K562 (cell line): ENCODE data around the gene SKAP1. TPM values are rescaled to one million over a fixed set of nuclear protein-coding genes. Genes with fewer than 3 reads are reported as not detected.
A peak's percentile ranks its signal among the peaks of the same experiment; 100 is the strongest.

Experiments used
- CBFB ChIP-seq: sonication (generic); formaldehyde crosslinking; IDR thresholded peaks from 2 replicates; pipeline ENCODE4 v1.4.0; 2020; ENCODE audit warnings: mild to moderate bottlenecking, missing genetic modification reagents
- EGR1 ChIP-seq: fragments of 450-650 bp; conservative IDR thresholded peaks from 2 replicates; pipeline ENCODE4 v1.6.1; 2017; ENCODE audit warnings: mild to moderate bottlenecking
- FUS ChIP-seq: fragments of 200-400 bp; formaldehyde crosslinking; optimal IDR thresholded peaks from 2 replicates; pipeline ENCODE3; 2017; ENCODE audit warnings: low read depth, low read length
- NCOR1 ChIP-seq: fragments of 450-650 bp; IDR thresholded peaks from 2 replicates; pipeline ENCODE4 v1.6.1; 2016; ENCODE audit warnings: mild to moderate bottlenecking, moderate library complexity
- SPI1 ChIP-seq: IDR thresholded peaks from 2 replicates; pipeline ENCODE4 v1.6.1; 2011; ENCODE audit warnings: low read depth, low read length, control low read depth, borderline replicate concordance
- TAL1 ChIP-seq: fragments of 450-650 bp; IDR thresholded peaks from 2 replicates; pipeline ENCODE4 v1.6.1; 2016; ENCODE audit warnings: mild to moderate bottlenecking
- WHSC1 ChIP-seq: IDR thresholded peaks from one replicate; pipeline ENCODE4 v1.6.1; 2012; ENCODE audit warnings: low read length, control low read depth, inconsistent platforms
- ZFX ChIP-seq: sonication (generic); formaldehyde crosslinking; IDR thresholded peaks from 2 replicates; pipeline ENCODE4 v1.8.0; 2022; ENCODE audit warnings: mild to moderate bottlenecking, missing genetic modification reagents, moderate library complexity
- ZNF253 ChIP-seq: fragments of 250-450 bp; sonication (Bioruptor Pico); conservative IDR thresholded peaks from 2 replicates; pipeline ENCODE4 v1.6.1; 2021; ENCODE audit warnings: mild to moderate bottlenecking
- polyA plus RNA-seq, 8 experiments: library from polyadenylated mRNA; depleted of rRNA in 4 of 8; stranded (reverse) in 5 of 8; unstranded in 3 of 8; fragments of >200 nt; fragmentation: Nextera tagmentation in 2 of 8; fragmentation: Illumina TruSeq in 1 of 8; extraction: Ambion mirVana in 2 of 8; extraction: Trizol in 1 of 8; gene quantifications; 2 replicates each; pipeline versions ENCODE4 v1.2.1 to v1.2.3, GENCODE V29; 2011 to 2014; ENCODE audit warnings: inconsistent platforms in 1 of 8, missing spikeins in 1 of 8
- total RNA-seq, 7 experiments: library from RNA; depleted of rRNA in 6 of 7; stranded (reverse); fragments of >200 nt in 6 of 7; fragmentation: Illumina TruSeq in 2 of 7; extraction: Trizol in 2 of 7; gene quantifications; 2 replicates each; pipeline versions ENCODE4 v1.2.1 to v1.2.3, GENCODE V29; 2011 to 2021; ENCODE audit warnings: low replicate concordance in 1 of 7
- TF ChIP-seq, protein P1 (sequence below): fragments of 450-650 bp; formaldehyde crosslinking; IDR thresholded peaks from 2 replicates; pipeline ENCODE4 v1.4.0; 2020; ENCODE audit warnings: mild to moderate bottlenecking
- TF ChIP-seq, protein P2 (sequence below): fragments of 250-450 bp; sonication (Bioruptor Pico); IDR thresholded peaks from 2 replicates; pipeline ENCODE4 v1.5.0; 2022; ENCODE audit warnings: mild to moderate bottlenecking
- TF ChIP-seq, protein P3 (sequence below): sonication (generic); formaldehyde crosslinking; IDR thresholded peaks from 2 replicates; pipeline ENCODE4 v1.8.0; 2023; ENCODE audit warnings: mild to moderate bottlenecking, missing genetic modification reagents
- TF ChIP-seq, protein P4 (sequence below), 2 experiments: fragments of 450-650 bp; IDR thresholded peaks; 2 replicates each; pipeline ENCODE4 v1.6.1; 2016; ENCODE audit warnings: mild to moderate bottlenecking in 2 of 2, borderline replicate concordance in 1 of 2, low read depth in 1 of 2, moderate library complexity in 1 of 2

Gene SKAP1
- total and polyA plus RNA-seq, 9 of the 15 experiments (the other 6 are each of a cell fraction or from before 2014, with no cell fraction given), result 0.06 to 0.80 (median 0.10) TPM; not detected in 4

DNA sequence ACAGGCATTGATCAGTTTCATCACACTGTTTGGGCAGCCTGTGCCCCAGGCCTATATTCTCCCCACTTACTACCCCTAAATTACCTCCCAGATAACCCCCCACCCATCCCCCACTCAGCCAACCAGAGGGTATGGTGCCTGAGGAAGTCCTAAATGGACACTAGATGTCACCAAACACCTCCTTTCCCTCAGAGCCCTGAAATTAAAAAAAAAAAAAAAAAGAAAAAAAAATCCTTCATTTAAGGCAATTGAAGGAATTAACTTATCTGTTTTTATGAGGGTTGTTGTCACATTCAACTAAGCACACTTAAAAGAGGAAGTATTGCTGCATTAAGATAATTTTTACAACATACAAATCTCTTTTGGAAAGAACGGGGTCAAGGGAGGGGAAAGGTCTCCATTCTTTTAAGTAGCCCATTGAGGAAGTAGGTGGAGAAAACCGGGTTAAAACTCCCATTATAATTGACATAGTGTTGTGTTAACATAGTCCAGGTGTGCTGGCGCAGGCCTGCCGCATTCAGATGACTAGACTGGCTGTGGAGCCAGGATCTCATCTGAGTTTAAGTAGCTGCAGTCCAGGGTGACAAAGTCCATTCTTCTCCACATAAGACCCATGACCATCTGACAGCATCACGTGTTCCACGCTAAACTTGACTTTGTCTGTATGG, 276.2 kb downstream of the SKAP1 start (continued):
- TF ChIP-seq, protein P1, sequence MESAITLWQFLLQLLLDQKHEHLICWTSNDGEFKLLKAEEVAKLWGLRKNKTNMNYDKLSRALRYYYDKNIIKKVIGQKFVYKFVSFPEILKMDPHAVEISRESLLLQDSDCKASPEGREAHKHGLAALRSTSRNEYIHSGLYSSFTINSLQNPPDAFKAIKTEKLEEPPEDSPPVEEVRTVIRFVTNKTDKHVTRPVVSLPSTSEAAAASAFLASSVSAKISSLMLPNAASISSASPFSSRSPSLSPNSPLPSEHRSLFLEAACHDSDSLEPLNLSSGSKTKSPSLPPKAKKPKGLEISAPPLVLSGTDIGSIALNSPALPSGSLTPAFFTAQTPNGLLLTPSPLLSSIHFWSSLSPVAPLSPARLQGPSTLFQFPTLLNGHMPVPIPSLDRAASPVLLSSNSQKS (CRISPR knock-in tag), result no peak
- TF ChIP-seq, protein P2, sequence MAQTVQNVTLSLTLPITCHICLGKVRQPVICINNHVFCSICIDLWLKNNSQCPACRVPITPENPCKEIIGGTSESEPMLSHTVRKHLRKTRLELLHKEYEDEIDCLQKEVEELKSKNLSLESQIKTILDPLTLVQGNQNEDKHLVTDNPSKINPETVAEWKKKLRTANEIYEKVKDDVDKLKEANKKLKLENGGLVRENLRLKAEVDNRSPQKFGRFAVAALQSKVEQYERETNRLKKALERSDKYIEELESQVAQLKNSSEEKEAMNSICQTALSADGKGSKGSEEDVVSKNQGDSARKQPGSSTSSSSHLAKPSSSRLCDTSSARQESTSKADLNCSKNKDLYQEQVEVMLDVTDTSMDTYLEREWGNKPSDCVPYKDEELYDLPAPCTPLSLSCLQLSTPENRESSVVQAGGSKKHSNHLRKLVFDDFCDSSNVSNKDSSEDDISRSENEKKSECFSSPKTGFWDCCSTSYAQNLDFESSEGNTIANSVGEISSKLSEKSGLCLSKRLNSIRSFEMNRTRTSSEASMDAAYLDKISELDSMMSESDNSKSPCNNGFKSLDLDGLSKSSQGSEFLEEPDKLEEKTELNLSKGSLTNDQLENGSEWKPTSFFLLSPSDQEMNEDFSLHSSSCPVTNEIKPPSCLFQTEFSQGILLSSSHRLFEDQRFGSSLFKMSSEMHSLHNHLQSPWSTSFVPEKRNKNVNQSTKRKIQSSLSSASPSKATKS (CRISPR knock-in tag), result no peak
- TF ChIP-seq EGR1 (no peak), NCOR1 (no peak), ZNF253 (CRISPR knock-in tag) (no peak), WHSC1 (no peak), TAL1 (no peak), ZFX (CRISPR knock-in tag) (no peak), SPI1 (peak; percentile 59; the same call in 1 of the 2 replicates), FUS (no peak), CBFB (no peak)
- TF ChIP-seq, protein P3, sequence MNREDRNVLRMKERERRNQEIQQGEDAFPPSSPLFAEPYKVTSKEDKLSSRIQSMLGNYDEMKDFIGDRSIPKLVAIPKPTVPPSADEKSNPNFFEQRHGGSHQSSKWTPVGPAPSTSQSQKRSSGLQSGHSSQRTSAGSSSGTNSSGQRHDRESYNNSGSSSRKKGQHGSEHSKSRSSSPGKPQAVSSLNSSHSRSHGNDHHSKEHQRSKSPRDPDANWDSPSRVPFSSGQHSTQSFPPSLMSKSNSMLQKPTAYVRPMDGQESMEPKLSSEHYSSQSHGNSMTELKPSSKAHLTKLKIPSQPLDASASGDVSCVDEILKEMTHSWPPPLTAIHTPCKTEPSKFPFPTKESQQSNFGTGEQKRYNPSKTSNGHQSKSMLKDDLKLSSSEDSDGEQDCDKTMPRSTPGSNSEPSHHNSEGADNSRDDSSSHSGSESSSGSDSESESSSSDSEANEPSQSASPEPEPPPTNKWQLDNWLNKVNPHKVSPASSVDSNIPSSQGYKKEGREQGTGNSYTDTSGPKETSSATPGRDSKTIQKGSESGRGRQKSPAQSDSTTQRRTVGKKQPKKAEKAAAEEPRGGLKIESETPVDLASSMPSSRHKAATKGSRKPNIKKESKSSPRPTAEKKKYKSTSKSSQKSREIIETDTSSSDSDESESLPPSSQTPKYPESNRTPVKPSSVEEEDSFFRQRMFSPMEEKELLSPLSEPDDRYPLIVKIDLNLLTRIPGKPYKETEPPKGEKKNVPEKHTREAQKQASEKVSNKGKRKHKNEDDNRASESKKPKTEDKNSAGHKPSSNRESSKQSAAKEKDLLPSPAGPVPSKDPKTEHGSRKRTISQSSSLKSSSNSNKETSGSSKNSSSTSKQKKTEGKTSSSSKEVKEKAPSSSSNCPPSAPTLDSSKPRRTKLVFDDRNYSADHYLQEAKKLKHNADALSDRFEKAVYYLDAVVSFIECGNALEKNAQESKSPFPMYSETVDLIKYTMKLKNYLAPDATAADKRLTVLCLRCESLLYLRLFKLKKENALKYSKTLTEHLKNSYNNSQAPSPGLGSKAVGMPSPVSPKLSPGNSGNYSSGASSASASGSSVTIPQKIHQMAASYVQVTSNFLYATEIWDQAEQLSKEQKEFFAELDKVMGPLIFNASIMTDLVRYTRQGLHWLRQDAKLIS (CRISPR knock-in tag), result no peak
- TF ChIP-seq, protein P4, sequence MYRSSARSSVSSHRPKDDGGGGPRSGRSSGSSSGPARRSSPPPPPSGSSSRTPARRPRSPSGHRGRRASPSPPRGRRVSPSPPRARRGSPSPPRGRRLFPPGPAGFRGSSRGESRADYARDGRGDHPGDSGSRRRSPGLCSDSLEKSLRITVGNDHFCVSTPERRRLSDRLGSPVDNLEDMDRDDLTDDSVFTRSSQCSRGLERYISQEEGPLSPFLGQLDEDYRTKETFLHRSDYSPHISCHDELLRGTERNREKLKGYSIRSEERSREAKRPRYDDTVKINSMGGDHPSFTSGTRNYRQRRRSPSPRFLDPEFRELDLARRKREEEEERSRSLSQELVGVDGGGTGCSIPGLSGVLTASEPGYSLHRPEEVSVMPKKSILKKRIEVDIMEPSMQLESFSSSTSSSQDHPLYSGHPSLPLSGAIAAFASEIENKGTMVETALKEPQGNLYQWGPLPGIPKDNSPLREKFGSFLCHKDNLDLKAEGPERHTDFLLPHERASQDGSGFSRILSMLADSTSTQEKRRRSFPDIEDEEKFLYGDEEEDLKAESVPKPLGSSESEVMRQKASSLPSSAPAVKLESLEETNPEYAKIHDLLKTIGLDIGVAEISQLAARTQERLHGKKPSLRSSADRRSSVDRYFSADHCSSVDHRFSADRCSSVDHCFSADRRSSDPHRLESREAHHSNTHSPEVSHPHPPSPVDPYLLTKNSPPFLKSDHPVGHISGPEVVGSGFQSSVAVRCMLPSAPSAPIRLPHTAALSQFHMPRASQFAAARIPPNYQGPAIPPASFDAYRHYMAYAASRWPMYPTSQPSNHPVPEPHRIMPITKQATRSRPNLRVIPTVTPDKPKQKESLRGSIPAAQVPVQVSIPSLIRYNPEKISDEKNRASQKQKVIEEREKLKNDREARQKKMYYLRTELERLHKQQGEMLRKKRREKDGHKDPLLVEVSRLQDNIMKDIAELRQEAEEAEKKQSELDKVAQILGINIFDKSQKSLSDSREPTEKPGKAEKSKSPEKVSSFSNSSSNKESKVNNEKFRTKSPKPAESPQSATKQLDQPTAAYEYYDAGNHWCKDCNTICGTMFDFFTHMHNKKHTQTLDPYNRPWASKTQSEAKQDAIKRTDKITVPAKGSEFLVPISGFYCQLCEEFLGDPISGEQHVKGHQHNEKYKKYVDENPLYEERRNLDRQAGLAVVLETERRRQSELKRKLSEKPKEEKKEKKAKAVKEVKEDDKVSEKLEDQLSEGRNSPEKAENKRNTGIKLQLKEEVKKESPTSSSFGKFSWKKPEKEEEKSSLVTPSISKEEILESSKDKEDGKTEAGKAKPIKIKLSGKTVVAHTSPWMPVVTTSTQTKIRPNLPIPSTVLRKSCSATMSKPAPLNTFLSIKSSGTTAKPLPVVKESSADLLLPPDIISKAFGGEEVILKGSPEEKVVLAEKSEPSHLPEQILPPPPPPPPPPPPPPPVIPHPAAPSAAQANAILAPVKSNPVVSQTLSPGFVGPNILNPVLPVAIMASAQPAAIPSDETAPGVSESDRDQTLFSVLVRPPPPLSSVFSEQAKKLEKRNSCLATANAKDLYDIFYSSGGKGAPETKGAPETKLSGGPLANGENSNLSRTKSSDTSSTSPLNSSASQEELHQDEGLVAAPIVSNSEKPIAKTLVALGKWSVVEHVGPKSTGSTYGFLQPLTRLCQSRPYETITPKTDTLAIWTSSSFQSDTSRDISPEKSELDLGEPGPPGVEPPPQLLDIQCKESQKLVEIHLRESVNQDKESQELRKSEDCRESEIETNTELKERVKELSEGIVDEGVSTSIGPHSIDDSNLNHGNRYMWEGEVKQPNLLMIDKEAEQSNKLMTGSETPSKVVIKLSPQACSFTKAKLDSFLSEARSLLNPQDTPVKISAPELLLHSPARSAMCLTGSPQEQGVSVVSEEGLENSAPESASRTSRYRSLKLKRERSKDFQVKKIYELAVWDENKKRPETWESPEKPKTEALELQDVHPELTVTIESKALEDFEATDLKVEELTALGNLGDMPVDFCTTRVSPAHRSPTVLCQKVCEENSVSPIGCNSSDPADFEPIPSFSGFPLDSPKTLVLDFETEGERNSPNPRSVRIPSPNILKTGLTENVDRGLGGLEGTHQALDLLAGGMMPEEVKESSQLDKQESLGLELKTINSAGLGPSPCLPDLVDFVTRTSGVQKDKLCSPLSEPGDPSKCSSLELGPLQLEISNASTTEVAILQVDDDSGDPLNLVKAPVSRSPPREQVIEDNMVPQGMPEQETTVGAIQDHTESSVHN (IDR thresholded peaks at IDR 0.05; ENCODE audit: borderline replicate concordance in 1 of 2, low read depth in 1 of 2), result no peak
